ENCODE results near the gene DPH2. TPM values are rescaled to one million over a fixed set of nuclear protein-coding genes. Genes with fewer than 3 reads are reported as not detected.

Gene DPH2
- total and polyA plus RNA-seq, 7 donors = 10.7 to 37.2 (median 12.1) TPM

DNA sequence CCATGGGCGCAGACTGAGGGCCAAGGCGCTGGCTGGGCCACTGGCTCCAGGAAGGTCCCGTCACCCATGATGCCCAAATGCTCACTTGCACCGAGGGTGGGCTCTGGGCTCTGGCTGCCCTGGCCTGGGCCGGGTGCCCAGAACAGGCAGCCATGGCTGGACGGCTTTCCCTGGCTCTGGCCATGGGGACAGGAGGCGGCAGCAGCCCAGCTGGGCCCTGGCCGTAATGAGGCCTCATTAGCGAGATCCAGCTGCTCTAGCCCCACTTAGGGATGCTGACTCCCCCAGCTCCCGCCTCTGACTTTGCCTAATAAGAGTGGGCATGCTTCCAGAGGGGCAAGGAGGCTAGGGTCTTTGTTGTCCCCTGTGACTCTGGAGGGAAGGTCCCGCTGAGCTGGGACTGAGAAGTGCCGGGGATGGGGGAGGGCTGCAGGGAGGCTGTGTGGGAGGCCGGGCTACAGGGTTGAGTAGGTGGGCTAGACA is 49.7 kb downstream of the DPH2 start:
- Histone ChIP-seq H3K36me3 (peaks cover 0 to 26% (median 7%) of the 10 kb centered on the region in 4 donors), H3K4me3 (no peak overlapping the region), H3K27ac (no peak overlapping the region), H3K4me1 (no peaks in the 10 kb centered on the region), H3K27me3 (no peaks in the 10 kb centered on the region), H3K9me3 (no peaks in the 10 kb centered on the region)
- WGBS, 2 donors = 90 to 95% methylated on average over 13 of the region's 13 CpGs
- no peak for TF ChIP-seq POLR2AphosphoS5 (IDR thresholded peaks at IDR 0.05)
- TF ChIP-seq, protein P1, sequence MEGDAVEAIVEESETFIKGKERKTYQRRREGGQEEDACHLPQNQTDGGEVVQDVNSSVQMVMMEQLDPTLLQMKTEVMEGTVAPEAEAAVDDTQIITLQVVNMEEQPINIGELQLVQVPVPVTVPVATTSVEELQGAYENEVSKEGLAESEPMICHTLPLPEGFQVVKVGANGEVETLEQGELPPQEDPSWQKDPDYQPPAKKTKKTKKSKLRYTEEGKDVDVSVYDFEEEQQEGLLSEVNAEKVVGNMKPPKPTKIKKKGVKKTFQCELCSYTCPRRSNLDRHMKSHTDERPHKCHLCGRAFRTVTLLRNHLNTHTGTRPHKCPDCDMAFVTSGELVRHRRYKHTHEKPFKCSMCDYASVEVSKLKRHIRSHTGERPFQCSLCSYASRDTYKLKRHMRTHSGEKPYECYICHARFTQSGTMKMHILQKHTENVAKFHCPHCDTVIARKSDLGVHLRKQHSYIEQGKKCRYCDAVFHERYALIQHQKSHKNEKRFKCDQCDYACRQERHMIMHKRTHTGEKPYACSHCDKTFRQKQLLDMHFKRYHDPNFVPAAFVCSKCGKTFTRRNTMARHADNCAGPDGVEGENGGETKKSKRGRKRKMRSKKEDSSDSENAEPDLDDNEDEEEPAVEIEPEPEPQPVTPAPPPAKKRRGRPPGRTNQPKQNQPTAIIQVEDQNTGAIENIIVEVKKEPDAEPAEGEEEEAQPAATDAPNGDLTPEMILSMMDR (IDR thresholded peaks at IDR 0.05) = no peak
- no peak for TF ChIP-seq EP300 (IDR thresholded peaks at IDR 0.05)
- TF ChIP-seq POLR2A (IDR thresholded peaks at IDR 0.05) = no peak
- intact Hi-C loops (cut with DNase I) = no loop called here
- no peak for DNase-seq

DNA sequence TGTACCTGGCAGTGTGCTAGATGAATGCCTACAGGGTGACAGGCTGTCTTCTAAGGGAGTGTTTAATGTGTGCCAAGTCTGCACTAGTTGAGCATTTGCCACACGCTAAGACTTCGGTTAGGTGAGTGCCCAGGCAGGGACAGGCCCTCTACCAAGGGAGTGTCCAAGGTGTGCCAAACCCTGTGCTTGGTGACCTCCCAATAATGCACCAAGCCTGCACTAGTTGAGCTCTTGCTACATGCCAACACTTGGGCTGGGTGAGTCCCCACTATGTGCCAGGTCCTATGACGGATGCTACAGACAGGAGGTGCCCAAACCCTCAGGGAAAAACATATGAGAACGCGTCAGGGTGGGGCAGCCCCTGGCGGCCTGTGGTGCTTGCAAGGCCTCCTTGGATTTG is 50.7 kb downstream of the DPH2 start:
- H3K36me3 ChIP-seq = peaks cover 0 to 26% (median 7%) of the 10 kb centered on the region in 4 donors
- DNase-seq = no peak
- H3K27ac ChIP-seq = no peak overlapping the region
- TF ChIP-seq EP300 (IDR thresholded peaks at IDR 0.05) = no peak
- no peak for TF ChIP-seq POLR2A (IDR thresholded peaks at IDR 0.05)
- no peak for TF ChIP-seq POLR2AphosphoS5 (IDR thresholded peaks at IDR 0.05)
- TF ChIP-seq, protein P1 (IDR thresholded peaks at IDR 0.05) = no peak
- H3K4me1 ChIP-seq = no peaks in the 10 kb centered on the region
- H3K4me3 ChIP-seq = no peak overlapping the region
- intact Hi-C loops (cut with DNase I) = no loop called here
- no peaks in the 10 kb centered on the region for H3K27me3 ChIP-seq
- no peaks in the 10 kb centered on the region for H3K9me3 ChIP-seq
- WGBS, 2 donors = 78 to 88% methylated on average over 6 of the region's 6 CpGs

DNA sequence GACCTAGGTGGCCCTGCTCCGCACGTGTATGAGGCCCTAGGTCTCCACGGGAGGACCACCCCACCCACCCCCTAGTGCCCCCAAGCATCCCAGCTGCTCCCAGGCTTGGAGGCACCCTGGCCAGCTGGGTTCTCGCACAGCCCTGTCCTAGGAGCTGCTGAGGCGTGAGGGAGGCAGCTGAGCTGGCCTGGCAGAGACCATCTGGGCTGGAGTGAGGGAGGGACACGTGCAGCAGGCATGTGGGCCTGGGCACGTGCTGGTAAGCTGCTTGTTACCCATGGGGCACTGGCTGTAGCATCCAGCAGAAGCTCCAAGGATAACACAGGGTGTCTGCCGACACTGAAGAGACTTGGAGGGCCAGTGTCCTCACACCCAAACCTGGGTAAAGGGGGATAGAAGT is 51.3 kb downstream of the DPH2 start:
- WGBS, 2 donors = 93 to 94% methylated on average over 8 of the region's 8 CpGs
- Histone ChIP-seq H3K36me3 (peaks cover 0 to 26% (median 7%) of the 10 kb centered on the region in 4 donors), H3K27ac (no peak overlapping the region), H3K4me3 (no peak overlapping the region), H3K9me3 (no peaks in the 10 kb centered on the region), H3K27me3 (no peaks in the 10 kb centered on the region), H3K4me1 (no peaks in the 10 kb centered on the region)
- no peak for TF ChIP-seq EP300 (IDR thresholded peaks at IDR 0.05)
- no peak for TF ChIP-seq POLR2A (IDR thresholded peaks at IDR 0.05)
- TF ChIP-seq, protein P1 (IDR thresholded peaks at IDR 0.05) = no peak
- no peak for TF ChIP-seq POLR2AphosphoS5 (IDR thresholded peaks at IDR 0.05)
- DNase-seq = no peak
- intact Hi-C loops (cut with DNase I) = no loop called here

DNA sequence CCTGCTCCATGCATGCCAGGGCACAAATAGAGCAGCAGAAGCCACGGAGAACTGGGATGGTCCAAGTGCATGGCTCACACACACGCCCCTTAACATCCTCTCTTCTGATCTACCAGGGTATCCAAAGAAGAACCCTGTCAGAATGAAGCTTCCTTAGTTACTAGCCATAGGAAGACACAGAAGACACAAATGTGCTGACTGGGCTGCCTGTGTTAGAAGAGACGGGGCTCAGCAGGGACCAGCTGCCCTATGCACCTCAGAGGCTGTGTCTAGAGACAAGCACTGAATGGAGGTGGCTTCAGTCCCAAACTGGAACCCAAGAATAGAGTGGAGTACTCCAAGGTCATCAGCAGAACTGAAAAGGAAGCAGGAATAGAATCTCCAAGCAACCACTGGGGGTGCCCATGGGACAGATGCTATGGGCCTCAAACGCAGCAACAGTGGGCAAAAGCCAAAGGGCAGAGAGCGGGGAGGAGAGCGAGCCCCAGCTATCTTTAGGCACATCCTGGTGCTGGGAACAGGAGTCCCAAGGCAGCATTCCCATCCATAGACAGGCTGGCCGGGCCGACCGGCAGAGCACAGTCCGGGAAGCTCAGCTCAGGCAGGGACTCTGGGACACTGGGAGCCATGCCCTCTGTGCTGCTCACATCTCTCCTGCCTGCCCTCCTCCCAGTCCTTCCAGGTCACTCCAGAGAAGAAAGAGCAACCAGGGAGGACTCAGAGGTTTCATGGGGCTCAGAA is 51.9 kb downstream of the DPH2 start:
- Histone ChIP-seq H3K27me3 (no peaks in the 10 kb centered on the region), H3K4me3 (no peak overlapping the region), H3K27ac (no peak overlapping the region), H3K9me3 (no peaks in the 10 kb centered on the region), H3K4me1 (no peaks in the 10 kb centered on the region), H3K36me3 (peaks cover 0 to 26% (median 7%) of the 10 kb centered on the region in 4 donors)
- TF ChIP-seq EP300 (IDR thresholded peaks at IDR 0.05) = no peak
- no peak for TF ChIP-seq POLR2A (IDR thresholded peaks at IDR 0.05)
- TF ChIP-seq, protein P1 (IDR thresholded peaks at IDR 0.05) = no peak
- TF ChIP-seq POLR2AphosphoS5 (IDR thresholded peaks at IDR 0.05) = no peak
- no peak for DNase-seq
- intact Hi-C loops (cut with DNase I) = no loop called here
- WGBS, 2 donors = 93 to 96% methylated on average over 10 of the region's 10 CpGs

Other genes with a start within 250 kb of the DPH2 start
- 1 to 10 TPM in 1 of 4 donors, under 1 TPM in 1, not detected in 2; 0.99 to 1.8 TPM for gene ARTN, start 36.2 kb upstream of the DPH2 start, total RNA-seq
- 1 to 10 TPM; 2.4 to 8.1 (median 4.9) TPM for gene ARTN, start 36.2 kb upstream of the DPH2 start, polyA plus RNA-seq
- 10 to 100 TPM; 16.1 to 27.1 (median 22.3) TPM for gene IPO13, start 23.1 kb upstream of the DPH2 start, total RNA-seq
- gene IPO13, start 23.1 kb upstream of the DPH2 start, polyA plus RNA-seq = 10 to 100 TPM in 2 of 3 donors, 1 to 10 TPM in 1; 9.6 to 15.5 (median 10.4) TPM
- gene ATP6V0B, start 5.0 kb downstream of the DPH2 start, total RNA-seq = 100 to 1,000 TPM in 3 of 4 donors, 10 to 100 TPM in 1; 67.9 to 152 (median 128) TPM
- gene ATP6V0B, start 5.0 kb downstream of the DPH2 start, polyA plus RNA-seq = 100 to 1,000 TPM; 108 to 286 (median 129) TPM
- gene B4GALT2, start 9.2 kb downstream of the DPH2 start, total RNA-seq = 10 to 100 TPM; 30.1 to 55.9 (median 51.1) TPM
- gene B4GALT2, start 9.2 kb downstream of the DPH2 start, polyA plus RNA-seq = 10 to 100 TPM; 14.8 to 32.0 (median 26.4) TPM
- 1 to 10 TPM; 2.7 to 6.6 (median 3.9) TPM for gene CCDC24, start 21.6 kb downstream of the DPH2 start, total RNA-seq
- gene CCDC24, start 21.6 kb downstream of the DPH2 start, polyA plus RNA-seq = 10 to 100 TPM; 16.7 to 19.2 (median 19.2) TPM
- 10 to 100 TPM in 2 of 4 donors, 1 to 10 TPM in 2; 5.4 to 16.6 (median 9.3) TPM for gene SLC6A9, start 61.5 kb downstream of the DPH2 start, total RNA-seq
- gene SLC6A9, start 61.5 kb downstream of the DPH2 start, polyA plus RNA-seq = 10 to 100 TPM in 1 of 3 donors, 1 to 10 TPM in 2; 2.4 to 24.5 (median 4.4) TPM
- under 1 TPM in 3 of 4 donors, not detected in 1; 0.16 to 0.68 (median 0.28) TPM for gene KLF17, start 148.8 kb downstream of the DPH2 start, total RNA-seq
- gene KLF17, start 148.8 kb downstream of the DPH2 start, polyA plus RNA-seq = not detected
- not detected for gene KLF18, start 171.6 kb downstream of the DPH2 start, total RNA-seq
- under 1 TPM in 1 of 3 donors, not detected in 2; under 0.01 TPM for gene KLF18, start 171.6 kb downstream of the DPH2 start, polyA plus RNA-seq
- 10 to 100 TPM; 32.3 to 67.0 (median 40.9) TPM for gene DMAP1, start 243.5 kb downstream of the DPH2 start, total RNA-seq
- gene DMAP1, start 243.5 kb downstream of the DPH2 start, polyA plus RNA-seq = 10 to 100 TPM; 23.6 to 40.9 (median 27.6) TPM

Measured in sigmoid colon (tissue), 7 donors.